GM12878 (cell line): ENCODE data around the gene NRXN3. TPM values are rescaled to one million over a fixed set of nuclear protein-coding genes. Genes with fewer than 3 reads are reported as not detected.

Experiments used
- ATAC-seq: fragments of 200-7000 bp; cut with Tn5 transposase; 3 replicates; pipeline ENCODE4 v1.9.1; 2020; ENCODE audit warnings: mild to moderate bottlenecking, moderate library complexity
- BruUV-seq: library from RNA; stranded (reverse); fragments of 400-500 nt; replicated peaks from 2 replicates; lab custom pipeline; 2021; lab: Mats Ljungman, UMichigan
- CTCF ChIA-PET: fragments of 300-600 bp; sonication (Branson Sonifier 250); formaldehyde crosslinking; extraction: SDS; loops from one replicate; lab custom pipeline; 2021; ENCODE audit warnings: inconsistent platforms; lab: Yijun Ruan, JAX
- POLR2A ChIA-PET: fragments of 350-600 bp; formaldehyde crosslinking; extraction: SDS; loops from one replicate; lab custom pipeline; 2021; ENCODE audit warnings: inconsistent platforms; lab: Charles Lee
- RAD21 ChIA-PET: fragments of 300-600 bp; sonication (Branson Sonifier 250); formaldehyde crosslinking; loops from one replicate; lab custom pipeline; 2023; ENCODE audit warnings: antibody characterized with exemption; ENCODE audit not compliant: unreplicated experiment; lab: Charles Lee
- SMC1A ChIA-PET: fragments of 300-600 bp; sonication (Branson Sonifier 250); formaldehyde crosslinking; loops from one replicate; lab custom pipeline; 2023; ENCODE audit not compliant: unreplicated experiment, uncharacterized antibody; lab: Charles Lee
- DNase-seq: peaks from one replicate; pipeline ENCODE4 v3.0.0-alpha.2; 2011; ENCODE audit warnings: low read depth, low spot score
- FAIRE-seq: peaks from 3 replicates; lab custom pipeline; 2011; peaks lifted over from hg19 to GRCh38; lab: Jason Lieb, UNC
- H2AFZ ChIP-seq: 2 replicates; pipeline ENCODE4 v1.6.0; 2011; ENCODE audit warnings: low read depth, low read length, control low read depth; ENCODE audit not compliant: control insufficient read depth
- H3K27ac ChIP-seq: 2 replicates; pipeline ENCODE4 v1.5.1; 2011; ENCODE audit warnings: control low read depth; ENCODE audit not compliant: control insufficient read depth, insufficient read depth
- H3K27me3 ChIP-seq, 2 experiments: replicated peaks in 1 of 2; 2 replicates each; pipeline versions ENCODE4 v1.6.0 to v1.6.1; 2011; ENCODE audit warnings: low read length in 1 of 2; ENCODE audit not compliant: control insufficient read depth in 2 of 2, insufficient read depth in 2 of 2
- H3K36me3 ChIP-seq, 2 experiments: 2 replicates each; pipeline ENCODE4 v1.5.1; 2011; ENCODE audit warnings: low read length in 1 of 2; ENCODE audit not compliant: control insufficient read depth in 2 of 2, insufficient read depth in 2 of 2
- H3K4me1 ChIP-seq: 2 replicates; pipeline ENCODE4 v1.6.1; 2011; ENCODE audit warnings: mild to moderate bottlenecking, low read length, moderate library complexity, mixed read lengths; ENCODE audit not compliant: control insufficient read depth, insufficient read depth
- H3K4me2 ChIP-seq: 2 replicates; pipeline ENCODE4 v1.6.0; 2011; ENCODE audit warnings: control low read depth; ENCODE audit not compliant: control insufficient read depth, insufficient read depth
- H3K4me3 ChIP-seq: fragments of 200-600 bp; sonication (generic); 2 replicates; pipeline ENCODE4 v1.5.1; 2016
- H3K79me2 ChIP-seq: 2 replicates; pipeline ENCODE4 v1.6.0; 2011; ENCODE audit warnings: low read length; ENCODE audit not compliant: control insufficient read depth, insufficient read depth
- H3K9ac ChIP-seq: 2 replicates; pipeline ENCODE4 v1.8.0; 2011; ENCODE audit warnings: low read length, control low read depth, mixed read lengths; ENCODE audit not compliant: control insufficient read depth, insufficient read depth
- H3K9me3 ChIP-seq: replicated peaks from 3 replicates; pipeline ENCODE4 v1.5.1; 2011; ENCODE audit warnings: mild to moderate bottlenecking, low read length; ENCODE audit not compliant: control insufficient read depth, insufficient read depth
- H4K20me1 ChIP-seq: 2 replicates; pipeline ENCODE4 v1.6.0; 2011; ENCODE audit not compliant: control insufficient read depth, insufficient read depth
- BRCA1 ChIP-seq: IDR thresholded peaks from 2 replicates; pipeline ENCODE4 v1.6.1; 2011; ENCODE audit warnings: low read depth, low read length, improper control_type of control experiment
- GATAD2B ChIP-seq: fragments of 450-650 bp; conservative IDR thresholded peaks from 2 replicates; pipeline ENCODE4 v1.6.1; 2017; ENCODE audit warnings: low read depth, mild to moderate bottlenecking, moderate library complexity
- SMAD1 ChIP-seq: fragments of 450-650 bp; IDR thresholded peaks from 2 replicates; pipeline ENCODE4 v1.6.1; 2018; ENCODE audit warnings: mild to moderate bottlenecking, low read depth; ENCODE audit not compliant: partially characterized antibody
- SREBF2 ChIP-seq: IDR thresholded peaks from 2 replicates; pipeline ENCODE4 v1.6.1; 2012; ENCODE audit warnings: mild to moderate bottlenecking, low read length
- YBX1 ChIP-seq: fragments of 450-650 bp; IDR thresholded peaks from 2 replicates; pipeline ENCODE4 v1.6.1; 2016; ENCODE audit warnings: antibody characterized with exemption
- WGBS: methylation state at CpG from one replicate; pipeline ENCODE4 v1.1.6; 2016; ENCODE audit warnings: low lambda C conversion rate; ENCODE audit not compliant: insufficient replicate concordance, insufficient coverage; ENCODE audit errors: missing lambda C conversion rate; 5-methylcytosine and 5-hydroxymethylcytosine counted together
- in situ Hi-C: fragments of 300-500 bp; cut with MboI; formaldehyde crosslinking; loops from 9 replicates; pipeline ENCODE4 v1.14.3; 2018; ENCODE audit warnings: mixed read lengths
- intact Hi-C: fragments of 100-400 bp; cut with micrococcal nuclease; formaldehyde crosslinking; loops from one replicate; pipeline ENCODE4 v1.14.2; 2022; ENCODE audit not compliant: unreplicated experiment
- polyA plus RNA-seq, 11 experiments: library from polyadenylated mRNA; depleted of rRNA in 4 of 11; unstranded in 6 of 11; stranded (reverse) in 5 of 11; fragments of >200 nt; fragmentation: Nextera tagmentation in 4 of 11; fragmentation: Illumina TruSeq in 1 of 11; extraction: Ambion mirVana in 4 of 11; extraction: Trizol in 1 of 11; gene quantifications; 1 replicate in 1 of 11; 2 replicates in 10 of 11; pipeline versions ENCODE4 v1.2.1 to v1.2.3, GENCODE V29; 2011 to 2016; ENCODE audit warnings: inconsistent platforms in 2 of 11, missing spikeins in 2 of 11, low read depth in 1 of 11
- total RNA-seq, 4 experiments: library from RNA; depleted of rRNA in 3 of 4; stranded (reverse); fragments of >200 nt in 3 of 4; fragmentation: Illumina TruSeq in 1 of 4; extraction: Trizol in 1 of 4; gene quantifications; 2 replicates each; pipeline versions ENCODE4 v1.2.1 to v1.2.3, GENCODE V29; 2013 to 2021
- TF ChIP-seq, protein P1 (sequence below): fragments of 450-650 bp; IDR thresholded peaks from 2 replicates; pipeline ENCODE4 v1.6.1; 2017; ENCODE audit warnings: mild to moderate bottlenecking, moderate library complexity
- TF ChIP-seq, protein P2 (sequence below): fragments of 450-650 bp; IDR thresholded peaks from 2 replicates; pipeline ENCODE4 v1.6.1; 2018; ENCODE audit warnings: borderline replicate concordance, mild to moderate bottlenecking; ENCODE audit not compliant: partially characterized antibody
- TF ChIP-seq, protein P3 (sequence below): fragments of 450-650 bp; IDR thresholded peaks from 2 replicates; pipeline ENCODE4 v1.6.1; 2016; ENCODE audit warnings: mild to moderate bottlenecking
- TF ChIP-seq, protein P4 (sequence below): IDR thresholded peaks from 2 replicates; pipeline ENCODE4 v1.6.1; 2011; ENCODE audit warnings: borderline replicate concordance, low read depth, mild to moderate bottlenecking, moderate library complexity, mixed read lengths, low read length; ENCODE audit not compliant: insufficient read depth; ENCODE audit errors: extremely low read length
- TF ChIP-seq, protein P5 (sequence below): IDR thresholded peaks from 2 replicates; pipeline ENCODE4 v1.6.1; 2011; ENCODE audit warnings: low read depth, low read length, improper control_type of control experiment, borderline replicate concordance

The NRXN3 gene
- total and polyA plus RNA-seq, 10 of the 15 experiments (the other 5 are each of a cell fraction or from before 2014, with no cell fraction given): 0.52 to 3.3 (median 1.4) TPM

DNA sequence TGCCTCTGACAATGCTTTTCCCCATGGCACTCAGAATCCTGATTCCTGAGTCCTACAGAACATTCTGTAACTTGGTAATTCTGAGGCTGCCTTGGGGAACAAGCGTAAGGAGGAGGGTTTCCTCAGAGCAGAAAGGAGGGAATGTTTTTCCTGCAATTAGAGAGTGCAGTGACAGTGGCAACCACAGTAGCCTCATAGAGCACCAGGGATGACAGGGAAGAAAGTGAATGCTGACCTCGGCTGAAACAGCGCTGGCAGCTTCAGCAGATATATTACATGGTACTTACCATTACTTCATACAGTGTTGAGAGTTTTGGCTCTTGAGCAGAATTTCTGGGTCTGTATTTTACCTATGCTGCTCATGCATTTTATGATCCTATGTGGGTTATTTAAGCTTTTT lies 757.1 kb downstream of the NRXN3 start:
- no TSS peak for BruUV-seq

More for the DNA sequence above, 757.1 kb downstream of the NRXN3 start:
- 95% methylated on average over 3 of the region's 3 CpGs for WGBS
- TF ChIP-seq, protein P1, sequence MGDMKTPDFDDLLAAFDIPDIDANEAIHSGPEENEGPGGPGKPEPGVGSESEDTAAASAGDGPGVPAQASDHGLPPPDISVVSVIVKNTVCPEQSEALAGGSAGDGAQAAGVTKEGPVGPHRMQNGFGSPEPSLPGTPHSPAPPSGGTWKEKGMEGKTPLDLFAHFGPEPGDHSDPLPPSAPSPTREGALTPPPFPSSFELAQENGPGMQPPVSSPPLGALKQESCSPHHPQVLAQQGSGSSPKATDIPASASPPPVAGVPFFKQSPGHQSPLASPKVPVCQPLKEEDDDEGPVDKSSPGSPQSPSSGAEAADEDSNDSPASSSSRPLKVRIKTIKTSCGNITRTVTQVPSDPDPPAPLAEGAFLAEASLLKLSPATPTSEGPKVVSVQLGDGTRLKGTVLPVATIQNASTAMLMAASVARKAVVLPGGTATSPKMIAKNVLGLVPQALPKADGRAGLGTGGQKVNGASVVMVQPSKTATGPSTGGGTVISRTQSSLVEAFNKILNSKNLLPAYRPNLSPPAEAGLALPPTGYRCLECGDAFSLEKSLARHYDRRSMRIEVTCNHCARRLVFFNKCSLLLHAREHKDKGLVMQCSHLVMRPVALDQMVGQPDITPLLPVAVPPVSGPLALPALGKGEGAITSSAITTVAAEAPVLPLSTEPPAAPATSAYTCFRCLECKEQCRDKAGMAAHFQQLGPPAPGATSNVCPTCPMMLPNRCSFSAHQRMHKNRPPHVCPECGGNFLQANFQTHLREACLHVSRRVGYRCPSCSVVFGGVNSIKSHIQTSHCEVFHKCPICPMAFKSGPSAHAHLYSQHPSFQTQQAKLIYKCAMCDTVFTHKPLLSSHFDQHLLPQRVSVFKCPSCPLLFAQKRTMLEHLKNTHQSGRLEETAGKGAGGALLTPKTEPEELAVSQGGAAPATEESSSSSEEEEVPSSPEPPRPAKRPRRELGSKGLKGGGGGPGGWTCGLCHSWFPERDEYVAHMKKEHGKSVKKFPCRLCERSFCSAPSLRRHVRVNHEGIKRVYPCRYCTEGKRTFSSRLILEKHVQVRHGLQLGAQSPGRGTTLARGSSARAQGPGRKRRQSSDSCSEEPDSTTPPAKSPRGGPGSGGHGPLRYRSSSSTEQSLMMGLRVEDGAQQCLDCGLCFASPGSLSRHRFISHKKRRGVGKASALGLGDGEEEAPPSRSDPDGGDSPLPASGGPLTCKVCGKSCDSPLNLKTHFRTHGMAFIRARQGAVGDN: no peak
- no peak for TF ChIP-seq YBX1
- TF ChIP-seq, protein P2, sequence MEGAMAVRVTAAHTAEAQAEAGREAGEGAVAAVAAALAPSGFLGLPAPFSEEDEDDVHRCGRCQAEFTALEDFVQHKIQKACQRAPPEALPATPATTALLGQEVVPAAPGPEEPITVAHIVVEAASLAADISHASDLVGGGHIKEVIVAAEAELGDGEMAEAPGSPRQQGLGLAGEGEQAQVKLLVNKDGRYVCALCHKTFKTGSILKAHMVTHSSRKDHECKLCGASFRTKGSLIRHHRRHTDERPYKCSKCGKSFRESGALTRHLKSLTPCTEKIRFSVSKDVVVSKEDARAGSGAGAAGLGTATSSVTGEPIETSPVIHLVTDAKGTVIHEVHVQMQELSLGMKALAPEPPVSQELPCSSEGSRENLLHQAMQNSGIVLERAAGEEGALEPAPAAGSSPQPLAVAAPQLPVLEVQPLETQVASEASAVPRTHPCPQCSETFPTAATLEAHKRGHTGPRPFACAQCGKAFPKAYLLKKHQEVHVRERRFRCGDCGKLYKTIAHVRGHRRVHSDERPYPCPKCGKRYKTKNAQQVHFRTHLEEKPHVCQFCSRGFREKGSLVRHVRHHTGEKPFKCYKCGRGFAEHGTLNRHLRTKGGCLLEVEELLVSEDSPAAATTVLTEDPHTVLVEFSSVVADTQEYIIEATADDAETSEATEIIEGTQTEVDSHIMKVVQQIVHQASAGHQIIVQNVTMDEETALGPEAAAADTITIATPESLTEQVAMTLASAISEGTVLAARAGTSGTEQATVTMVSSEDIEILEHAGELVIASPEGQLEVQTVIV: no peak
- TF ChIP-seq, protein P3, sequence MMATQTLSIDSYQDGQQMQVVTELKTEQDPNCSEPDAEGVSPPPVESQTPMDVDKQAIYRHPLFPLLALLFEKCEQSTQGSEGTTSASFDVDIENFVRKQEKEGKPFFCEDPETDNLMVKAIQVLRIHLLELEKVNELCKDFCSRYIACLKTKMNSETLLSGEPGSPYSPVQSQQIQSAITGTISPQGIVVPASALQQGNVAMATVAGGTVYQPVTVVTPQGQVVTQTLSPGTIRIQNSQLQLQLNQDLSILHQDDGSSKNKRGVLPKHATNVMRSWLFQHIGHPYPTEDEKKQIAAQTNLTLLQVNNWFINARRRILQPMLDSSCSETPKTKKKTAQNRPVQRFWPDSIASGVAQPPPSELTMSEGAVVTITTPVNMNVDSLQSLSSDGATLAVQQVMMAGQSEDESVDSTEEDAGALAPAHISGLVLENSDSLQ: no peak
- no peak for TF ChIP-seq SREBF2
- TF ChIP-seq, protein P4, sequence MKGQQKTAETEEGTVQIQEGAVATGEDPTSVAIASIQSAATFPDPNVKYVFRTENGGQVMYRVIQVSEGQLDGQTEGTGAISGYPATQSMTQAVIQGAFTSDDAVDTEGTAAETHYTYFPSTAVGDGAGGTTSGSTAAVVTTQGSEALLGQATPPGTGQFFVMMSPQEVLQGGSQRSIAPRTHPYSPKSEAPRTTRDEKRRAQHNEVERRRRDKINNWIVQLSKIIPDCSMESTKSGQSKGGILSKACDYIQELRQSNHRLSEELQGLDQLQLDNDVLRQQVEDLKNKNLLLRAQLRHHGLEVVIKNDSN: no peak
- TF ChIP-seq GATAD2B: no peak
- TF ChIP-seq SMAD1: no peak
- TF ChIP-seq, protein P5, sequence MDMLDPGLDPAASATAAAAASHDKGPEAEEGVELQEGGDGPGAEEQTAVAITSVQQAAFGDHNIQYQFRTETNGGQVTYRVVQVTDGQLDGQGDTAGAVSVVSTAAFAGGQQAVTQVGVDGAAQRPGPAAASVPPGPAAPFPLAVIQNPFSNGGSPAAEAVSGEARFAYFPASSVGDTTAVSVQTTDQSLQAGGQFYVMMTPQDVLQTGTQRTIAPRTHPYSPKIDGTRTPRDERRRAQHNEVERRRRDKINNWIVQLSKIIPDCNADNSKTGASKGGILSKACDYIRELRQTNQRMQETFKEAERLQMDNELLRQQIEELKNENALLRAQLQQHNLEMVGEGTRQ: no peak
- no peak for TF ChIP-seq BRCA1
- Histone ChIP-seq H3K79me2 (no peaks in the 10 kb centered on the region), H3K27me3 (no peaks in the 10 kb centered on the region), H3K9ac (no peak overlapping the region), H3K4me2 (no peak overlapping the region), H3K36me3 (no peaks in the 10 kb centered on the region), H3K4me1 (no peaks in the 10 kb centered on the region), H2AFZ (no peak overlapping the region), H3K4me3 (no peak overlapping the region), H4K20me1 (no peaks in the 10 kb centered on the region), H3K9me3 (no peaks in the 10 kb centered on the region), H3K27ac (no peak overlapping the region)
- ChIA-PET SMC1A (no interaction called here), CTCF (no interaction called here), RAD21 (no interaction called here), POLR2A (no interaction called here)
- ATAC-seq (no peak), FAIRE-seq (no peak), DNase-seq (no peak)
- intact Hi-C loops: no loop called here
- in situ Hi-C loops: no loop called here
